Measurements from ENCODE around the gene RBPJ.

RBPJ gene

GRCh38 chr4:26441771-26442170 is 121.0 kb downstream of the RBPJ start:
- no peak for DNase-seq
- intact Hi-C loops (cut with DNase I), result no loop called here

- no peak for DNase-seq
- intact Hi-C loops (cut with DNase I), result no loop called here
These were observed 126.6 kb downstream of the RBPJ start for GRCh38 chr4:26447378-26447777.

- DNase-seq, result no peak
- intact Hi-C loops (cut with DNase I), result no loop called here
These were observed 129.6 kb downstream of the RBPJ start for GRCh38 chr4:26450418-26450817.

- DNase-seq, result no peak
- intact Hi-C loops (cut with DNase I), result no loop called here
These were observed 130.8 kb downstream of the RBPJ start for GRCh38 chr4:26451597-26451996.

- DNase-seq, result no peak
- intact Hi-C loops (cut with DNase I), result no loop called here
These were observed 132.0 kb downstream of the RBPJ start for GRCh38 chr4:26452565-26453531.

GRCh38 chr4:26454961-26455360 is 134.1 kb downstream of the RBPJ start:
- no peak for DNase-seq
- intact Hi-C loops (cut with DNase I), result loop anchor here (5.0 kb wide), 1 partner anchor 552 kb away; no protein-coding TSS in a partner anchor

GRCh38 chr4:26455571-26455970 is 134.8 kb downstream of the RBPJ start:
- intact Hi-C loops (cut with DNase I), result loop anchor here (5.0 kb wide), 1 partner anchor 552 kb away; no protein-coding TSS in a partner anchor
- DNase-seq, result no peak

GRCh38 chr4:26457412-26457811 is 136.6 kb downstream of the RBPJ start:
- no peak for DNase-seq
- intact Hi-C loops (cut with DNase I), result loop anchor here (5.0 kb wide), 1 partner anchor 550 kb away; no protein-coding TSS in a partner anchor

- intact Hi-C loops (cut with DNase I), result loop anchor here (5.0 kb wide), 1 partner anchor 549 kb away; no protein-coding TSS in a partner anchor
- no peak for DNase-seq
These were observed 137.3 kb downstream of the RBPJ start for GRCh38 chr4:26458157-26458561.

GRCh38 chr4:26459054-26459755 is 138.4 kb downstream of the RBPJ start:
- intact Hi-C loops (cut with DNase I), result loop anchor here (5.0 kb wide), 1 partner anchor 548 kb away; no protein-coding TSS in a partner anchor
- DNase-seq, result no peak

GRCh38 chr4:26459756-26460530 is 139.1 kb downstream of the RBPJ start:
- no peak for DNase-seq
- intact Hi-C loops (cut with DNase I), result loop anchor here (5.0 to 10.0 kb wide), 2 partner anchors 255 to 547 kb away; no protein-coding TSS in a partner anchor

- DNase-seq, result no peak
- intact Hi-C loops (cut with DNase I), result loop anchor here (10.0 kb wide), 1 partner anchor 252 kb away; no protein-coding TSS in a partner anchor
These were observed 142.1 kb downstream of the RBPJ start for GRCh38 chr4:26462874-26463273.

GRCh38 chr4:26463386-26463785 is 142.6 kb downstream of the RBPJ start:
- intact Hi-C loops (cut with DNase I), result loop anchor here (10.0 kb wide), 1 partner anchor 251 kb away; no protein-coding TSS in a partner anchor
- no peak for DNase-seq

GRCh38 chr4:26464420-26465095 is 143.7 kb downstream of the RBPJ start:
- no peak for DNase-seq
- intact Hi-C loops (cut with DNase I), result loop anchor here (10.0 kb wide), 1 partner anchor 250 kb away; no protein-coding TSS in a partner anchor

GRCh38 chr4:26466578-26467270 is 145.9 kb downstream of the RBPJ start:
- no peak for DNase-seq
- intact Hi-C loops (cut with DNase I), result loop anchor here (10.0 kb wide), 1 partner anchor 248 kb away; no protein-coding TSS in a partner anchor

- DNase-seq, result no peak
- intact Hi-C loops (cut with DNase I), result loop anchor here (10.0 kb wide), 1 partner anchor 247 kb away; no protein-coding TSS in a partner anchor
These were observed 146.9 kb downstream of the RBPJ start for GRCh38 chr4:26467724-26468123.

- no peak for DNase-seq
- intact Hi-C loops (cut with DNase I), result loop anchor here (10.0 kb wide), 1 partner anchor 246 kb away; no protein-coding TSS in a partner anchor
These were observed 147.6 kb downstream of the RBPJ start for GRCh38 chr4:26468283-26468949.

GRCh38 chr4:26468977-26469376 is 148.2 kb downstream of the RBPJ start:
- DNase-seq, result no peak
- intact Hi-C loops (cut with DNase I), result loop anchor here (10.0 kb wide), 1 partner anchor 246 kb away; no protein-coding TSS in a partner anchor

Data from posterior cingulate gyrus (tissue), 11 donors.